Panc1 (cell line): ENCODE results near the gene SETD3. TPM values are rescaled to one million over a fixed set of nuclear protein-coding genes. Genes with fewer than 3 reads are reported as not detected.

Experiments
- ATAC-seq: fragments of 200-7000 bp; cut with Tn5 transposase; 2 replicates; pipeline ENCODE4 v1.9.1; 2020; ENCODE audit warnings: mild to moderate bottlenecking, moderate library complexity
- BruUV-seq: library from RNA; stranded (reverse); fragments of 400-500 nt; replicated peaks from 2 replicates; lab custom pipeline; 2021; lab: Mats Ljungman, UMichigan
- CTCF ChIA-PET: fragments of 300-600 bp; sonication (Branson Sonifier 250); formaldehyde crosslinking; loops from one replicate; lab custom pipeline; 2022; ENCODE audit warnings: antibody characterized with exemption; lab: Charles Lee
- POLR2A ChIA-PET: fragments of 300-600 bp; sonication (Branson Sonifier 250); formaldehyde crosslinking; loops from one replicate; lab custom pipeline; 2022; ENCODE audit warnings: antibody characterized with exemption; lab: Charles Lee
- DNase-seq: peaks from one replicate; pipeline ENCODE4 v3.0.0-alpha.2; 2010; ENCODE audit warnings: low read depth, low spot score
- H3K27ac ChIP-seq: 2 replicates; pipeline ENCODE4 v1.5.1; 2011; ENCODE audit warnings: mild to moderate bottlenecking, low read length, inconsistent platforms
- H3K27me3 ChIP-seq: fragments of 200-500 bp; sonication (Bioruptor generic); 2 replicates; pipeline ENCODE4 v1.6.0; 2014; ENCODE audit warnings: low read length, inconsistent platforms; ENCODE audit not compliant: control insufficient read depth, insufficient read depth
- H3K36me3 ChIP-seq: fragments of 200-500 bp; sonication (Bioruptor generic); 2 replicates; pipeline ENCODE4 v1.5.1; 2014; ENCODE audit warnings: inconsistent platforms, mild to moderate bottlenecking, low read length, moderate library complexity; ENCODE audit not compliant: control insufficient read depth, insufficient read depth
- H3K4me1 ChIP-seq: 2 replicates; pipeline ENCODE4 v1.5.1; 2011; ENCODE audit warnings: inconsistent platforms, mild to moderate bottlenecking, low read length, moderate library complexity; ENCODE audit not compliant: control insufficient read depth, insufficient read depth
- H3K4me3 ChIP-seq, 2 experiments: 2 replicates each; pipeline ENCODE4 v1.5.1; 2011 to 2012; ENCODE audit warnings: low read depth in 2 of 2, low read length in 2 of 2, mild to moderate bottlenecking in 2 of 2, inconsistent platforms in 1 of 2, moderate library complexity in 1 of 2
- H3K9me3 ChIP-seq: fragments of 200-500 bp; sonication (Bioruptor generic); 2 replicates; pipeline ENCODE4 v1.5.1; 2014; ENCODE audit warnings: low read depth, mild to moderate bottlenecking, inconsistent platforms, low read length, moderate library complexity; ENCODE audit not compliant: control insufficient read depth, insufficient read depth
- POLR2AphosphoS5 ChIP-seq: IDR thresholded peaks from 2 replicates; pipeline ENCODE4 v1.6.1; 2012; ENCODE audit warnings: mild to moderate bottlenecking, low read depth, low read length, moderate library complexity
- SIN3A ChIP-seq: IDR thresholded peaks from 2 replicates; pipeline ENCODE4 v1.6.1; 2012; ENCODE audit warnings: low read depth, mild to moderate bottlenecking, low read length, moderate library complexity, borderline replicate concordance; ENCODE audit not compliant: insufficient read depth
- TCF7L2 ChIP-seq: IDR thresholded peaks from 2 replicates; pipeline ENCODE4 v1.6.1; 2011; ENCODE audit warnings: mild to moderate bottlenecking, low read depth, low read length, inconsistent platforms
- in situ Hi-C: cut with HindIII; loops from 2 replicates; pipeline ENCODE4 v1.10.0; 2016; ENCODE audit warnings: low sequenced_read_pairs, low pct_unique_long_range_greater_than_20kb
- intact Hi-C: fragments of 100-400 bp; cut with micrococcal nuclease; formaldehyde crosslinking; loops from one replicate; pipeline ENCODE4 v1.10.0; 2022; ENCODE audit not compliant: unreplicated experiment
- total RNA-seq: library from RNA; stranded (reverse); gene quantifications from one replicate; pipeline ENCODE4 v1.2.1, GENCODE V29; 2021; ENCODE audit not compliant: unreplicated experiment
- TF ChIP-seq, protein P1 (sequence below): fragments of 450-650 bp; IDR thresholded peaks from 2 replicates; pipeline ENCODE4 v1.5.1; 2017; ENCODE audit warnings: mild to moderate bottlenecking
- TF ChIP-seq, protein P2 (sequence below), 2 experiments: IDR thresholded peaks; 2 replicates each; pipeline ENCODE4 v1.6.1; 2011 to 2012; ENCODE audit warnings: low read depth in 2 of 2, control low read depth in 1 of 2, low read length in 1 of 2, mild to moderate bottlenecking in 1 of 2, moderate library complexity in 1 of 2; ENCODE audit not compliant: insufficient read depth in 1 of 2

SETD3 gene
- total RNA-seq, 1 experiment from 2014 or later = 51.1 TPM

DNA sequence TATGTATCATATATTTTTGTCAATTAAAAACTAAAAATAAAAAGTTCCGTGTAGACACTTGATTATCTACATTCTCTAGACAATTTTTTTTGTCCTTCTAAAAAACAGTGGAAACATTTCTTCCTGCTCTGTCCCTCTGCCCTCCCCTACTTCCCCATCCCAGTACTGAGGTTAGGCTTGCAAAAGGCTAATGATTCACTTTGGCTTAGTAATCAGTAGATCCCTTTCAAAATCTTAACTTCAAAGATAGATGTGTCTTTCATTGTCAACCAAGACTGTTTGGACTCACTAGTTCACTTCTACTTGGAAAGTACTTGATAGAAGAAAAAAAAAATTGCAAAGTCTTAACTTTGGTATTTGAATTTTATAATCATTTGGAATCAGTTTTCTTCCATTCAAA is 3.8 kb downstream of the SETD3 start:
- no peaks in the 10 kb centered on the region for H3K27me3 ChIP-seq
- no peak for DNase-seq
- no TSS peak for BruUV-seq
- intact Hi-C loops = no loop called here
- no peaks in the 10 kb centered on the region for H3K9me3 ChIP-seq
- CTCF ChIA-PET = no interaction called here
- peaks cover 5% of the 10 kb centered on the region; the same call in 1 of the 2 replicates for H3K36me3 ChIP-seq
- TF ChIP-seq TCF7L2 (no peak), POLR2AphosphoS5 (no peak), SIN3A (no peak)
- TF ChIP-seq, protein P1, sequence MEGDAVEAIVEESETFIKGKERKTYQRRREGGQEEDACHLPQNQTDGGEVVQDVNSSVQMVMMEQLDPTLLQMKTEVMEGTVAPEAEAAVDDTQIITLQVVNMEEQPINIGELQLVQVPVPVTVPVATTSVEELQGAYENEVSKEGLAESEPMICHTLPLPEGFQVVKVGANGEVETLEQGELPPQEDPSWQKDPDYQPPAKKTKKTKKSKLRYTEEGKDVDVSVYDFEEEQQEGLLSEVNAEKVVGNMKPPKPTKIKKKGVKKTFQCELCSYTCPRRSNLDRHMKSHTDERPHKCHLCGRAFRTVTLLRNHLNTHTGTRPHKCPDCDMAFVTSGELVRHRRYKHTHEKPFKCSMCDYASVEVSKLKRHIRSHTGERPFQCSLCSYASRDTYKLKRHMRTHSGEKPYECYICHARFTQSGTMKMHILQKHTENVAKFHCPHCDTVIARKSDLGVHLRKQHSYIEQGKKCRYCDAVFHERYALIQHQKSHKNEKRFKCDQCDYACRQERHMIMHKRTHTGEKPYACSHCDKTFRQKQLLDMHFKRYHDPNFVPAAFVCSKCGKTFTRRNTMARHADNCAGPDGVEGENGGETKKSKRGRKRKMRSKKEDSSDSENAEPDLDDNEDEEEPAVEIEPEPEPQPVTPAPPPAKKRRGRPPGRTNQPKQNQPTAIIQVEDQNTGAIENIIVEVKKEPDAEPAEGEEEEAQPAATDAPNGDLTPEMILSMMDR = no peak
- TF ChIP-seq, protein P2, sequence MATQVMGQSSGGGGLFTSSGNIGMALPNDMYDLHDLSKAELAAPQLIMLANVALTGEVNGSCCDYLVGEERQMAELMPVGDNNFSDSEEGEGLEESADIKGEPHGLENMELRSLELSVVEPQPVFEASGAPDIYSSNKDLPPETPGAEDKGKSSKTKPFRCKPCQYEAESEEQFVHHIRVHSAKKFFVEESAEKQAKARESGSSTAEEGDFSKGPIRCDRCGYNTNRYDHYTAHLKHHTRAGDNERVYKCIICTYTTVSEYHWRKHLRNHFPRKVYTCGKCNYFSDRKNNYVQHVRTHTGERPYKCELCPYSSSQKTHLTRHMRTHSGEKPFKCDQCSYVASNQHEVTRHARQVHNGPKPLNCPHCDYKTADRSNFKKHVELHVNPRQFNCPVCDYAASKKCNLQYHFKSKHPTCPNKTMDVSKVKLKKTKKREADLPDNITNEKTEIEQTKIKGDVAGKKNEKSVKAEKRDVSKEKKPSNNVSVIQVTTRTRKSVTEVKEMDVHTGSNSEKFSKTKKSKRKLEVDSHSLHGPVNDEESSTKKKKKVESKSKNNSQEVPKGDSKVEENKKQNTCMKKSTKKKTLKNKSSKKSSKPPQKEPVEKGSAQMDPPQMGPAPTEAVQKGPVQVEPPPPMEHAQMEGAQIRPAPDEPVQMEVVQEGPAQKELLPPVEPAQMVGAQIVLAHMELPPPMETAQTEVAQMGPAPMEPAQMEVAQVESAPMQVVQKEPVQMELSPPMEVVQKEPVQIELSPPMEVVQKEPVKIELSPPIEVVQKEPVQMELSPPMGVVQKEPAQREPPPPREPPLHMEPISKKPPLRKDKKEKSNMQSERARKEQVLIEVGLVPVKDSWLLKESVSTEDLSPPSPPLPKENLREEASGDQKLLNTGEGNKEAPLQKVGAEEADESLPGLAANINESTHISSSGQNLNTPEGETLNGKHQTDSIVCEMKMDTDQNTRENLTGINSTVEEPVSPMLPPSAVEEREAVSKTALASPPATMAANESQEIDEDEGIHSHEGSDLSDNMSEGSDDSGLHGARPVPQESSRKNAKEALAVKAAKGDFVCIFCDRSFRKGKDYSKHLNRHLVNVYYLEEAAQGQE (IDR thresholded peaks at IDR 0.05; ENCODE audit: insufficient read depth in 1 of 2, low read depth in 2 of 2, low read length in 1 of 2) = no peak
- H3K4me1 ChIP-seq = peaks cover 16% of the 10 kb centered on the region
- no peak overlapping the region for H3K4me3 ChIP-seq
- POLR2A ChIA-PET = no interaction called here
- no peak for ATAC-seq
- H3K27ac ChIP-seq = no peak overlapping the region
- in situ Hi-C loops = no loop called here

GRCh38 chr14:99475660-99476059 is 5.0 kb downstream of the SETD3 start:
- TF ChIP-seq, protein P1 = no peak
- Histone ChIP-seq H3K9me3 (no peaks in the 10 kb centered on the region), H3K4me3 (no peak overlapping the region), H3K27ac (no peak overlapping the region; the same call in 1 of the 2 replicates), H3K27me3 (no peaks in the 10 kb centered on the region), H3K4me1 (peaks cover 16% of the 10 kb centered on the region), H3K36me3 (no peaks in the 10 kb centered on the region; the same call in 1 of the 2 replicates)
- ATAC-seq = no peak
- intact Hi-C loops = no loop called here
- POLR2A ChIA-PET = no interaction called here
- no TSS peak for BruUV-seq
- no peak for DNase-seq
- in situ Hi-C loops = no loop called here
- CTCF ChIA-PET = no interaction called here
